RWPE1 (cell line): Measurements from ENCODE around the gene AARS2.

Experiments
- CTCF ChIA-PET: fragments of 350-600 bp; sonication (Branson Sonifier 250); formaldehyde crosslinking; extraction: SDS; loops from one replicate; lab custom pipeline; 2021; lab: Yijun Ruan, JAX
- POLR2A ChIA-PET: fragments of 400-600 bp; formaldehyde crosslinking; extraction: SDS; loops from one replicate; lab custom pipeline; 2020; ENCODE audit warnings: antibody characterized with exemption; ENCODE audit not compliant: low non-redundant PET; lab: Yijun Ruan, JAX
- DNase-seq: peaks from one replicate; pipeline ENCODE4 v3.0.0; 2012; ENCODE audit warnings: low spot score
- H3K27ac ChIP-seq: fragments of 450-650 bp; 2 replicates; pipeline ENCODE4 v1.5.1; 2017
- TF ChIP-seq, protein P1 (sequence below): fragments of 450-650 bp; conservative IDR thresholded peaks from 2 replicates; pipeline ENCODE4 v1.5.1; 2017; ENCODE audit warnings: low read depth, mild to moderate bottlenecking

Gene AARS2

GRCh38 chr6:44289726-44290260, 23.4 kb downstream of the AARS2 start:
- no peak for DNase-seq
- H3K27ac ChIP-seq = no peak overlapping the region
- ChIA-PET CTCF (interaction anchor here (0.6 to 0.7 kb wide), 3 partner anchors 9 to 77 kb away, joined by 3 to 4 read pairs (median 3); no protein-coding TSS in a partner anchor), POLR2A (no interaction called here)
- TF ChIP-seq, protein P1, sequence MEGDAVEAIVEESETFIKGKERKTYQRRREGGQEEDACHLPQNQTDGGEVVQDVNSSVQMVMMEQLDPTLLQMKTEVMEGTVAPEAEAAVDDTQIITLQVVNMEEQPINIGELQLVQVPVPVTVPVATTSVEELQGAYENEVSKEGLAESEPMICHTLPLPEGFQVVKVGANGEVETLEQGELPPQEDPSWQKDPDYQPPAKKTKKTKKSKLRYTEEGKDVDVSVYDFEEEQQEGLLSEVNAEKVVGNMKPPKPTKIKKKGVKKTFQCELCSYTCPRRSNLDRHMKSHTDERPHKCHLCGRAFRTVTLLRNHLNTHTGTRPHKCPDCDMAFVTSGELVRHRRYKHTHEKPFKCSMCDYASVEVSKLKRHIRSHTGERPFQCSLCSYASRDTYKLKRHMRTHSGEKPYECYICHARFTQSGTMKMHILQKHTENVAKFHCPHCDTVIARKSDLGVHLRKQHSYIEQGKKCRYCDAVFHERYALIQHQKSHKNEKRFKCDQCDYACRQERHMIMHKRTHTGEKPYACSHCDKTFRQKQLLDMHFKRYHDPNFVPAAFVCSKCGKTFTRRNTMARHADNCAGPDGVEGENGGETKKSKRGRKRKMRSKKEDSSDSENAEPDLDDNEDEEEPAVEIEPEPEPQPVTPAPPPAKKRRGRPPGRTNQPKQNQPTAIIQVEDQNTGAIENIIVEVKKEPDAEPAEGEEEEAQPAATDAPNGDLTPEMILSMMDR = no peak

DNA sequence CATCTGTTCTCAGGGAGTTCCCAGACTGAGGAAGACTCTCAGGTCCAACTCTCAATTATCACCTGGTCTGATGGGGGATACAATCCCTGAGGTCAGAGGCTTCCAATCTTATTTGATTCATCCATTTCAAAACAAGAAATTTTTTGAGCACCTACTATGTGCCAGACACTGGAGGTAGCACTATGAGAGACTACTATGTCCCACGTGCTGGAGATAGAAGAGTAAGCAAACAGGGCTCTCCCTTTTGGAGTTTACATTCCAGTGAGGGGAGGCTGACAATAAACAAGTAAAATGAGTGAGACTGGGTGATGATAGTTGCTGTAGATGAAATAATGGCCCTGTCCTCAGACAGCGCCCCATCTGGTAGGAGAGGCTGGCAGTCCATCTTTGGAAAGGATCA, 26.4 kb downstream of the AARS2 start:
- TF ChIP-seq, protein P1 = no peak
- ChIA-PET POLR2A (no interaction called here), CTCF (no interaction called here)
- DNase-seq = no peak
- no peak overlapping the region for H3K27ac ChIP-seq

GRCh38 chr6:44286285-44286565, 26.9 kb downstream of the AARS2 start:
- DNase-seq = no peak
- no peak overlapping the region for H3K27ac ChIP-seq
- ChIA-PET POLR2A (no interaction called here), CTCF (no interaction called here)
- TF ChIP-seq, protein P1 = no peak

- CTCF ChIA-PET = no interaction called here
- DNase-seq = no peak
Measured at GRCh38 chr6:44285552-44286284, 27.4 kb downstream of the AARS2 start.

GRCh38 chr6:44284867-44285266, 28.3 kb downstream of the AARS2 start:
- DNase-seq = no peak
- no peak overlapping the region for H3K27ac ChIP-seq
- TF ChIP-seq, protein P1 = no peak
- ChIA-PET CTCF (interaction anchor here (0.6 kb wide), 1 partner anchor 1206 kb away, joined by 3 read pairs; no protein-coding TSS in a partner anchor), POLR2A (no interaction called here)

More at GRCh38 chr6:44285552-44286284, 27.4 kb downstream of the AARS2 start:
- no peak overlapping the region for H3K27ac ChIP-seq
- POLR2A ChIA-PET = interaction anchor here (0.7 kb wide), 1 partner anchor 16 kb away, joined by 10 read pairs; no protein-coding TSS in a partner anchor
- TF ChIP-seq, protein P1 = no peak

GRCh38 chr6:44284121-44284520, 29.0 kb downstream of the AARS2 start:
- H3K27ac ChIP-seq = no peak overlapping the region
- POLR2A ChIA-PET = no interaction called here
- CTCF ChIA-PET = interaction anchor here (0.6 kb wide), 3 partner anchors 54 to 1205 kb away, joined by 3 to 5 read pairs (median 3); no protein-coding TSS in a partner anchor
- no peak for DNase-seq
- TF ChIP-seq, protein P1 = no peak
